RKO (cell line): ENCODE results near the gene RRP12.
A peak's percentile ranks its signal among the peaks of the same experiment; 100 is the strongest.
"Not testable (repeated sequence)": the region's sequence is repeated elsewhere in the genome, so short reads cannot be mapped to it uniquely, and the experiment has no call there.

Source experiments
- DNase-seq: peaks from one replicate; pipeline ENCODE4 v3.0.0-alpha.2; 2016; ENCODE audit warnings: low spot score

The RRP12 gene

DNA sequence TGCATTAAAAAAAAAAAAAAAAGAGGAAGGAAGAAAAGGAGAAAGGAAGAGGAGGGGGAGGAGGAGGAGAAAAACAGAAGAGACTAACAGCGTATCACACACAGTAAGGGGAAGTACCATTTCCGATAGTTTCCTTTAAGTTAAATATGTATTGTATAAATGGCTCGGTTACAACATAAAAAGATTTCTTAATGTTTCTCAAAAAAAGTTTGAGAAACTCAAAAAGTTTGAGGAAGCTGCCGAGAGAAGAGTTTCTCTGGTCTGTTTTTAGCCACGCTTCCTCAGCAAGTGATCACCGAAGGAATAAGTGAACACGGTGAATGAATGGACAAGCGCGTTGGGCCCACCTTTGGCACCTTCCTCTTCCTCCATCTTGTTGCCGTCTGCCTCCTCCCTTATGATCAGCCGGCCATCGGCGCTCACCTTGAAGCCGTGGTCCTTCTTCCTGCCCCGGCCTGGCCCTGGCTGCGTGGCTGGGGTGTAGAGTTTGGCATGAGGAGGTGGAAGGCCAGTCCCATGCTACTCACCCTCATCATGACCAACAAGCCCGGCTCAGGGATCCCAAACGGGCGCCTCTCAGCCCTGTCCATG, 35.3 kb downstream of the RRP12 start:
- no peak for DNase-seq

DNA sequence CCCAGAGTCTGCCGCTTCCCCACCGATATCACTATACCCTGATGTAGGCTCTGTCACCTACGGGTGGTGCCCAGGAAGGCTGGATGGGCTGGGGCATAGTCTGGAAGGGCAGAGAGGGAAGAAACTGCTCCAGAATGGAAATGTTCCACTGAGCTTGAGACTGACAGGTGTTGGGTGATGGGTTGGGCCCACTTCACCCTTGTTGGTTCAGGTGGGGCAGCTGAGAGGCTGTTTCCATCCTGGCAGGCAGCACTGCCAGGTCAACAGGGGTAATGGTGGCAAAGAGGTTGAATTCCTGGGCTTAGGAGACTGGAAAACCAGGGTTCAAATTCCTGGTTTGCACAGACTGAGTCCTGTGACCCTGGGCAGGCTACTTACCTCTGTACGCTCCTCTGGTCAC, 38.1 kb downstream of the RRP12 start:
- no peak for DNase-seq

DNA sequence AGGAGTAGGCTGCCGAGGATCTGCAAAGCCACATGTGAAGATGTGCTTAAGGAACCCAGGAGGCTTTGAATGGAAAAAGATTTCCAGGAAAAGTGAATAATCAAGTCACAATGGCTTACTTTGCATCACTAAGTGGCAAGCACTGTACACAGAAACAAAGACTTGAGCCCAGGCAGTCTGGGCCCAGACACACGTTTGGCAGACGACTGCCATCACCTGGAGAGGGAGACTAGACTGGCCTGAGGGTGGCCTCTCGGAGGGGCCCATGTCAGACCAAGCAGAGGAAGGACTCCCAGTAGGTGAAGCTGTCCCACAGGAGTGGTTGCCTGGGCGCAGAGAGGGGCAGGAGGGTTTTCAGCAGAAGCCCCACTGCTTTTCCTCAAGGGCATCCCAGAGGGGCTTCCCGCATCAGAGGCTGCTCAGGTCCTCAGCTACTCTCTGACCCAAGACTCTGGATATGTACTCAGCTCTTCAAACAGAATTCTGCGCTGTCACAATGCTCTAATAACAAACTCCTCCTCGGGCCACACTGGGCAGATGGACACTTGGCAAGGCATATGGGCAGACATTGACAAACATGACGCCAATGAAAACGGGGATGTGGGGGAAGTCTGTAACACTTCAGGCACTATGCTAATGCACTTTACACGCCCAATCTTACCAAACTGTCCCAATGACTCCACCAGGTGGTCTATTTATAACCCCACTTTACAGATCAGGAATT, 38.7 kb downstream of the RRP12 start:
- DNase-seq, result no peak

- DNase-seq, result no peak
These were observed 39.6 kb downstream of the RRP12 start for GRCh38 chr10:97361537-97361901.

DNA sequence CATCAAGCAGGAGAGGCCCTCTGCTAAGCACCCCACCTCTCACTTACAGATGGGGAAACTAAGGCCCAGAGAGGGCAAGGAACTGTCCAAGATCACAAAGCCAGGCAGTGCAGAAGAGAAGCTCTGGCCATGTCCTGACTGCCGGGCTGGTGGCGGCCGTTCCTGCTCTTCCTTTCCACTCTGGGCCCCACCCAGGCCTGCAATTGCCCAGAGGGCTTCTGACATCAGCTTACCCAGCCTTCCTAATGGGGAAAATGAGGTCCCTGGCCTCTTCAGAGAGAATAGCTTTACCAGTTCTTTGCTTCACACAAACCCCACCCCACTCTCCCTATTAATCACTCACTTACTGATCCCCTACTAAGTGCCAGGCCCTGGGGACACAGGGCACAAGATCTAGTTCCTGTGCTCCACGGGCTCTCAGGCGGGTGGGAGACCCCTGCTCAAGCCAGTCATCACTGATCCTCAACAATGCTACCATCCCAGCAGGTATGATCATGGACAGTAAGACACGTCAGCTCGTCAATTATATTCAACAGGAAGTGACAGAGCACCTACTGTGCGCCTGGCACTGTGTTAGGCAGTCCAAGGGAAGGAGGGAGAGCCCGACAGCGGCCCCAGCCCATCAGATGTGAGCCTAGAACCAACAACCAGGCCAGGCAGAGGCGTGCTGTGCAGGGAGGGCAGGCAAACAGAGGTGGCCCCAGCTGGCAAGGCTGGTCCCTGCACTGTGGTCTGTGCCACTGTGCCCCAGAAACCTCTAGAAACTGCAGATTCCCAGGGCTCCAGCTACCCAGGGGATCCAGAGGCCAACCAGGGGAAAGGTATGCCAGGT, 40.2 kb downstream of the RRP12 start:
- DNase-seq, result no peak

DNA sequence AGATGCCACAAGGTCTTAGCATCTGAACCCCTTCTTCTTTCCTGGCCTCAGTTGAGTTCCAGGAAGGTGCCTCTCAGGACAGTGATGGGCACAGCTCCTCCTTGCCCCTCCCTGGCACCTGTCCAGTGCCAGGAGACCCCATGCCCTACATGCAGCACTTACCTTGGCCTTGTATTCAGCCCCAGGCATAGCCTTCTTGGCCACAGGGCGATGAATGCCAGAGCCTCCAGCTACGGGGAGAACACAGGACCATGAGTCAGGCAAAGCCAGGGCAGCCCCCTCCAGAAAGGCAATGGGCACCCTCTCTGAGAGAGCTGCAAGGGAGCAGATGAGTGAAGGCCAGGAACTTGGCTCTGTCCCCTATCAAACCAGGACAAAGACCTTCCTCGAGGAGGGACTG, 42.4 kb downstream of the RRP12 start:
- no peak for DNase-seq

GRCh38 chr10:97358349-97358748, 42.8 kb downstream of the RRP12 start:
- DNase-seq, result no peak

DNA sequence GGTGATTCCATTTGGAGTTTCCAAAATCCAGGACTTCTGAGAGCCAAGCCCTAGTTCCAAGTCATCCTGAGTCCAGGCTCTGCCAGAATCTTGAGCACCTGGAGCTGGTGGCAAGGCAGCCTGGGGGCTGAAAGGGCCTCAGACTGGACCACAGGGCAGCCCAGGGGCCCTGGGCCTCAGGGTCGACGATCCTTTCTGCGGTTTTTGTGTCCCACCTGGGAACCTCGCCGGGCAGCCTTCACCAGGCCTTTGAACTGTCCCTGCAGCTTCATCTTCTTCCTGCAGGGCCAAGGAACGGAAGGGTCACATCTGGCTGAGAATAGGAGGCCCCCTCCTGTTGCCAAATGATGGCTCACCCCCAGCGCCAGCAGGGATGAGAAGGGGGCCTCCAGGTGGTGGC, 44.2 kb downstream of the RRP12 start:
- no peak for DNase-seq

- no peak for DNase-seq
These were observed 44.7 kb downstream of the RRP12 start for GRCh38 chr10:97356318-97356914.

GRCh38 chr10:97355571-97355975, 45.6 kb downstream of the RRP12 start:
- peak; percentile 22 for DNase-seq

DNA sequence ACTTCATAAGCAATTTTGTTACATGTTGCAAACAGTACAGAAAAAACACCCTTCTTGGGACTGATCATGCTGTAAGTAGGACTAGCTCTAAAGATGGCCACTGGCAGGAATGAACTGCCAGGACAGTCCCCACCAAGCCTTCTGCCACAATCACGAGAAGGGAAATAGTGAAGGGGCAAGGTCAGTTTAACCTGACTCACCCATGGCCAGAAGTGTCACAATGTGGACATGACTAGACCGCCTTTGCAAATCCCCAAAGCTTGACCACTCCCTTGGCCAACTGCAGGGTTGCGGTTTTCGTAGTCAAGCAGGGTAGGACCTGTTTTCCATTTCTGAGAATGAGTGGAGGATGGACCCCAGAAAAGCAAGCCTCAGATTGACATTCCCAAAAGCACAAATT, 47.2 kb downstream of the RRP12 start:
- DNase-seq, result no peak

- DNase-seq, result no peak
These were observed 51.2 kb downstream of the RRP12 start for GRCh38 chr10:97349752-97350513.

DNA sequence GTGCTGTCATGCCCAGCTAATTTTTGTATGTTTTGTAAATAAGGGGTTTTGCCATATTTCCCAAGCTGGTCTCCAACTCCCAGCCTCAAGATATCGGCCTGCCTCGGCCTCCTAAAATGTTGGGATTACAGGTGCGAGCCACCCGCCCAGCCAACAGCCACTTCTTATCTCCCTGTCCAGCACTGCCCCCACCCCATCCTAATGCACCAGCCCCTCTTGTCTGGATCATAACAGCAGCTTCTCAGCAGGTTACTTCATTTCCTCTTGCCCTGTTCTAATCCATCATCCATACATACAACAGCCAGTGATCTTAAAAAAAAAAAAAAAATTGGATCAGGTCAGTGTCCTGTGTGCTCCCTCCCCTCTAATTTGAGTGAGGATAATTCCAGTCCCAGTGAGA, 53.8 kb downstream of the RRP12 start:
- no peak for DNase-seq

DNA sequence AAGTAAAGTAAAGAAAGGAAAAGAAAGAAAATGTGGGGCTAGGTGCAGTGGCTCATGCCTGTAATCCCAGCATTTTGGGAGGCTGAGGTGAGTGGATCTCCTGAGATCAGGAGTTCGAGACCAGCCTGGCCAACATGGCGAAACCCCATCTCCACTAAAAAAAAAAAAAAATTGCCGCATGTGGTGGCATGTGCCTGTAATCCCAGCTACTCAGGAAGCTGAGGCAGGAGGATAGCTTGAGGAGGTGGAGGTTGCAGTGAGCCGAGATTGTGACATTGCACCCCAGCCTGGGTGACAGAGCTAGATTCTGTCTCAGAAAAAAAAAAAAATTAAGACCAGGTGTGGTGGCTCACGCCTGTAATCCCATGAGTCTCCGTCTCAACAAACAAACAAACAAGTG, 57.5 kb downstream of the RRP12 start:
- DNase-seq, result not testable (repeated sequence)

- no peak for DNase-seq
These were observed 59.7 kb downstream of the RRP12 start for GRCh38 chr10:97341416-97341815.

- DNase-seq, result no peak
These were observed 63.1 kb downstream of the RRP12 start for GRCh38 chr10:97338041-97338440.

DNA sequence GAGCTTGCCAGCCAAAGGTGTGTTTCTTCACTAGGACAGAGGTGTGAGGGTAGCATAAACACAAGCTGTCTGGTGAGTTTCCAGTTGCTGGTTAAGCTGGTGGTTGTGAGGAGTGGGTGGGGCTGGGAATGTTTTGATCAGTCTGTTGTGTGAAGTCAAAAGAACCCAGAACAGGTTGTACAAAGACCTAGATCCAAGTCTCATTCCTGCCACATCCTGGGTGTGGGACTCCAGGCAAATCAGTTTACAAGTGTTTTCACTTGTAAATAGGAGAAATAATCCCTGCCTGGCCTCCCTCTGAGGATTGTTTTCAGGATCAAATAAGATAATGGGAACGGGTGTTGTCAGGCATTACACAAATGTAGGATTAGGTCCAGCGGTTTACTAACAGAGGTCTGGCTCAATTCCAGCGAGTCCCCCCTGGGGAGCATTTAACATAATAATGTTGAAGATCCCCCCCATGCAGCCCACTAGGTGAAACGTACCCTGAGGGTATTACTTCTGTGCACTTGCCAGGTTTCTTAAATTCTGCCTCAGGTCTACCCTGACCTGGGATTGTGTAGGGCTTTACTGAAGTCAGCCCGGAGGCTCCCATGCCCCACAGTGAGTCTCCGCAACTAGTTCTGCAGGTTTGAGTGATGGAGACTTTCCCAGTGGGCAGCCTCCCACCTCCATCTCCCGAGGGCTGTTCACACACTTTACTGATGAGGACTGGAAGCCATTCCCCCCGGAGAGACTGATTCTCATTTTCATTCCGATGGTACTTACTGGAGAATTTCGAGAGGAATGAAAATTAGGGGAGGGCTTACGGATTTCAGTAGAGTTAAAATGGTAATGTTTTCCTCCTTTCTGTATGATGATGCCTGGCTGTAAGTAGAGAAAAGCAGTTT, 64.0 kb downstream of the RRP12 start:
- DNase-seq, result no peak

- DNase-seq, result no peak
These were observed 64.7 kb downstream of the RRP12 start for GRCh38 chr10:97336446-97336845.

- DNase-seq, result no peak
These were observed 65.1 kb downstream of the RRP12 start for GRCh38 chr10:97336006-97336405.

DNA sequence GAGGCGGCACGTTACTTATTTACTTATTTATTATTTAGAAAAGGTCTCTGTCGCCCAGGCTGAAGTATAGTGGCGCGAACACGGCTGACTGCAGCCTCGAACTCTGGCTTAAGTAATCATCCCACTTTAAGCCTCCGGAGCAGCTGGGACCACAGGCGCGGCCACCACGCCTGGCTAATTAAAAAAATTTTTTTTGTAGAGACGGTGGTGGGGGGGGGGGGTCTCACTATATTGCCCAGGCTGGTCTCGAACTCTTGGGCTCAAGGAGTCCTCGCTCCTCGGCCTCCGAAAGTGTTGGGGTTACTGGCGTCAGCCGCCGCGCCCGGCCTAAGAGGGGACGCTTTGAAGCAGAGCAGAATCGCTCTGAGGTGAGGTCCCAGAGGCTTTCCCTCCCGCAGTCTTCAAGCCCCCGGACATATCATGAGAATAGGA, 65.9 kb downstream of the RRP12 start:
- DNase-seq, result no peak
